SK-N-SH treated with all-trans-retinoic acid at 6 μM for 48 hours (cell line): ENCODE measurements around the gene KRTAP9-7.

ENCODE experiments used
- ESRRG ChIP-seq: fragments of 250-450 bp; sonication (Bioruptor Pico); IDR thresholded peaks from 2 replicates; pipeline ENCODE4 v1.6.1; 2021; ENCODE audit warnings: mild to moderate bottlenecking
- TF ChIP-seq, protein P1 (sequence below): fragments of 250-450 bp; sonication (Bioruptor Pico); IDR thresholded peaks from 2 replicates; pipeline ENCODE4 v1.5.1; 2021; ENCODE audit warnings: mild to moderate bottlenecking, moderate library complexity
- TF ChIP-seq, protein P2 (sequence below): fragments of 250-450 bp; sonication (Bioruptor Pico); IDR thresholded peaks from 2 replicates; pipeline ENCODE4 v1.8.0; 2020; ENCODE audit warnings: mild to moderate bottlenecking, moderate library complexity, borderline replicate concordance

DNA sequence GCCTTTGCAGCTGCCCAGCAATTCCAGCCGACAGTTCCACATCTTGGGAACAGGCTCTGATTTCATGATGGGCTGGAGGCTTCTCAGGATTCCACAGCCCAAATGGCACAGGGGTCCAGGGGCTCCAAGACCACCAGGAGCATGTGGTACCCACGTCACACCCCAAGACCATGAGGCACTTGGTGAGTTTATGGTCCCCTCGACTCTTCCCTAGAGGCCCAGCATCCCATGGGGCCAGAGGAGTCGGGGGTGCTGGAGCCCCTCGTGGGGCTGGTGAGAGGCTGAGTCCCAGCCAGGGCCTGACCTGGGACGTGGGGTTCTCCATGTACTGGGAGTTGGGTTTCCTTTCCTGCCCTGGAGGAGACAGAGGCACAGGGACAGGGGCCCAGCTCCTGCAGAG is 50.1 kb downstream of the KRTAP9-7 start:
- TF ChIP-seq, protein P1, sequence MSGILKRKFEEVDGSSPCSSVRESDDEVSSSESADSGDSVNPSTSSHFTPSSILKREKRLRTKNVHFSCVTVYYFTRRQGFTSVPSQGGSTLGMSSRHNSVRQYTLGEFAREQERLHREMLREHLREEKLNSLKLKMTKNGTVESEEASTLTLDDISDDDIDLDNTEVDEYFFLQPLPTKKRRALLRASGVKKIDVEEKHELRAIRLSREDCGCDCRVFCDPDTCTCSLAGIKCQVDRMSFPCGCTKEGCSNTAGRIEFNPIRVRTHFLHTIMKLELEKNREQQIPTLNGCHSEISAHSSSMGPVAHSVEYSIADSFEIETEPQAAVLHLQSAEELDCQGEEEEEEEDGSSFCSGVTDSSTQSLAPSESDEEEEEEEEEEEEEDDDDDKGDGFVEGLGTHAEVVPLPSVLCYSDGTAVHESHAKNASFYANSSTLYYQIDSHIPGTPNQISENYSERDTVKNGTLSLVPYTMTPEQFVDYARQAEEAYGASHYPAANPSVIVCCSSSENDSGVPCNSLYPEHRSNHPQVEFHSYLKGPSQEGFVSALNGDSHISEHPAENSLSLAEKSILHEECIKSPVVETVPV (CRISPR knock-in tag): no peak
- TF ChIP-seq, protein P2, sequence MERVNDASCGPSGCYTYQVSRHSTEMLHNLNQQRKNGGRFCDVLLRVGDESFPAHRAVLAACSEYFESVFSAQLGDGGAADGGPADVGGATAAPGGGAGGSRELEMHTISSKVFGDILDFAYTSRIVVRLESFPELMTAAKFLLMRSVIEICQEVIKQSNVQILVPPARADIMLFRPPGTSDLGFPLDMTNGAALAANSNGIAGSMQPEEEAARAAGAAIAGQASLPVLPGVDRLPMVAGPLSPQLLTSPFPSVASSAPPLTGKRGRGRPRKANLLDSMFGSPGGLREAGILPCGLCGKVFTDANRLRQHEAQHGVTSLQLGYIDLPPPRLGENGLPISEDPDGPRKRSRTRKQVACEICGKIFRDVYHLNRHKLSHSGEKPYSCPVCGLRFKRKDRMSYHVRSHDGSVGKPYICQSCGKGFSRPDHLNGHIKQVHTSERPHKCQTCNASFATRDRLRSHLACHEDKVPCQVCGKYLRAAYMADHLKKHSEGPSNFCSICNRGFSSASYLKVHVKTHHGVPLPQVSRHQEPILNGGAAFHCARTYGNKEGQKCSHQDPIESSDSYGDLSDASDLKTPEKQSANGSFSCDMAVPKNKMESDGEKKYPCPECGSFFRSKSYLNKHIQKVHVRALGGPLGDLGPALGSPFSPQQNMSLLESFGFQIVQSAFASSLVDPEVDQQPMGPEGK (CRISPR knock-in tag): no peak
- TF ChIP-seq ESRRG (CRISPR knock-in tag): no peak
